GM10847 (cell line): ENCODE data around the gene GPC5.

ENCODE experiments used
- POLR2A ChIP-seq: IDR thresholded peaks from 2 replicates; pipeline ENCODE4 v1.6.1; 2011; ENCODE audit not compliant: insufficient read length; ENCODE audit errors: extremely low read depth

Gene GPC5

GRCh38 chr13:91667486-91667885, 269.1 kb downstream of the GPC5 start:
- no peak for TF ChIP-seq POLR2A

- no peak for TF ChIP-seq POLR2A
Measured at GRCh38 chr13:91668866-91669495, 270.6 kb downstream of the GPC5 start.

GRCh38 chr13:91684746-91685145, 286.3 kb downstream of the GPC5 start:
- no peak for TF ChIP-seq POLR2A

- TF ChIP-seq POLR2A, result no peak
Measured at GRCh38 chr13:91690944-91691343, 292.5 kb downstream of the GPC5 start.

GRCh38 chr13:91693466-91693865, 295.0 kb downstream of the GPC5 start:
- TF ChIP-seq POLR2A, result no peak

- TF ChIP-seq POLR2A, result no peak
Measured at GRCh38 chr13:91698308-91698707, 299.9 kb downstream of the GPC5 start.

- no peak for TF ChIP-seq POLR2A
Measured at GRCh38 chr13:91698767-91699166, 300.3 kb downstream of the GPC5 start.

GRCh38 chr13:91699863-91700262, 301.4 kb downstream of the GPC5 start:
- no peak for TF ChIP-seq POLR2A

- TF ChIP-seq POLR2A, result no peak
Measured at GRCh38 chr13:91701975-91702374, 303.6 kb downstream of the GPC5 start.

GRCh38 chr13:91702411-91702810, 304.0 kb downstream of the GPC5 start:
- no peak for TF ChIP-seq POLR2A

GRCh38 chr13:91704398-91704797, 306.0 kb downstream of the GPC5 start:
- TF ChIP-seq POLR2A, result no peak

GRCh38 chr13:91708558-91708957, 310.1 kb downstream of the GPC5 start:
- no peak for TF ChIP-seq POLR2A

GRCh38 chr13:91709180-91709579, 310.8 kb downstream of the GPC5 start:
- TF ChIP-seq POLR2A, result no peak

- no peak for TF ChIP-seq POLR2A
Measured at GRCh38 chr13:91710733-91711132, 312.3 kb downstream of the GPC5 start.

- TF ChIP-seq POLR2A, result no peak
Measured at GRCh38 chr13:91714855-91715254, 316.4 kb downstream of the GPC5 start.

- no peak for TF ChIP-seq POLR2A
Measured at GRCh38 chr13:91716436-91717065, 318.1 kb downstream of the GPC5 start.

GRCh38 chr13:91719033-91719432, 320.6 kb downstream of the GPC5 start:
- TF ChIP-seq POLR2A, result no peak
